22Rv1 (cell line): ENCODE results near the gene GFAP.

Experiments used
- CTCF ChIP-seq: fragments of 450-650 bp; IDR thresholded peaks from 2 replicates; pipeline ENCODE4 v1.5.1; 2017; ENCODE audit warnings: mild to moderate bottlenecking
- ZFX ChIP-seq: fragments of 450-650 bp; IDR thresholded peaks from 2 replicates; pipeline ENCODE4 v1.6.1; 2017; ENCODE audit warnings: antibody characterized with exemption, borderline replicate concordance

- TF ChIP-seq CTCF (no peak), ZFX (no peak)
These were observed 47.5 kb downstream of the GFAP start for GRCh38 chr17:44867841-44868240.
